K562 (cell line): ENCODE results near the gene CBFA2T2. TPM values are rescaled to one million over a fixed set of nuclear protein-coding genes. Genes with fewer than 3 reads are reported as not detected.

ENCODE experiments used
- CCNT2 ChIP-seq: IDR thresholded peaks from 2 replicates; pipeline ENCODE4 v1.6.1; 2011; ENCODE audit warnings: borderline replicate concordance, low read depth, mild to moderate bottlenecking, moderate library complexity, mixed read lengths, low read length; ENCODE audit not compliant: insufficient read length; ENCODE audit errors: extremely low read depth
- CREB1 ChIP-seq, 2 experiments: sonication (generic) in 1 of 2; formaldehyde crosslinking in 1 of 2; IDR thresholded peaks; 2 replicates each; pipeline versions ENCODE4 v1.6.1 to v1.8.0; 2012 to 2022; ENCODE audit warnings: inconsistent platforms in 1 of 2, mild to moderate bottlenecking in 1 of 2, missing genetic modification reagents in 1 of 2, moderate library complexity in 1 of 2
- CTBP1 ChIP-seq: fragments of 450-650 bp; IDR thresholded peaks from 2 replicates; pipeline ENCODE4 v1.6.1; 2016; ENCODE audit warnings: borderline replicate concordance
- GATA2 ChIP-seq: sonication (generic); formaldehyde crosslinking; IDR thresholded peaks from 2 replicates; pipeline ENCODE4 v1.4.0; 2020; ENCODE audit warnings: mild to moderate bottlenecking, missing genetic modification reagents
- HMBOX1 ChIP-seq: sonication (generic); IDR thresholded peaks from 2 replicates; pipeline ENCODE4 v1.6.1; 2016
- KLF6 ChIP-seq: fragments of 250-450 bp; sonication (Bioruptor Pico); IDR thresholded peaks from 2 replicates; pipeline ENCODE4 v1.4.0; 2020; ENCODE audit warnings: mild to moderate bottlenecking, moderate library complexity, borderline replicate concordance
- MTA2 ChIP-seq: fragments of 450-650 bp; IDR thresholded peaks from 2 replicates; pipeline ENCODE4 v1.6.1; 2016; ENCODE audit warnings: low read depth
- NEUROD1 ChIP-seq: fragments of 150-350 bp; IDR thresholded peaks from 2 replicates; pipeline ENCODE4 v1.6.1; 2014; ENCODE audit warnings: borderline replicate concordance, low read length, low read depth; ENCODE audit not compliant: partially characterized antibody
- PPARD ChIP-seq: fragments of 250-450 bp; sonication (Bioruptor Pico); IDR thresholded peaks from 2 replicates; pipeline ENCODE4 v1.8.0; 2022; ENCODE audit warnings: inconsistent platforms, mild to moderate bottlenecking, moderate library complexity
- PREB ChIP-seq: sonication (generic); formaldehyde crosslinking; IDR thresholded peaks from 2 replicates; pipeline ENCODE4 v1.8.1; 2023; ENCODE audit warnings: mild to moderate bottlenecking, missing genetic modification reagents
- PTBP1 ChIP-seq: fragments of 200-400 bp; formaldehyde crosslinking; IDR thresholded peaks from 2 replicates; pipeline ENCODE4 v1.6.1; 2017; ENCODE audit warnings: low read depth, low read length
- SETDB1 ChIP-seq: IDR thresholded peaks from one replicate; pipeline ENCODE4 v1.6.1; 2012; ENCODE audit warnings: low read length, control low read depth, inconsistent platforms
- SREBF1 ChIP-seq: fragments of 150-350 bp; IDR thresholded peaks from 2 replicates; pipeline ENCODE4 v1.6.1; 2014; ENCODE audit warnings: antibody characterized with exemption, low read depth, low read length, borderline replicate concordance
- STAT5A ChIP-seq: IDR thresholded peaks from 2 replicates; pipeline ENCODE4 v1.6.1; 2012; ENCODE audit warnings: low read length, inconsistent platforms, borderline replicate concordance
- THRA ChIP-seq: fragments of 450-650 bp; IDR thresholded peaks from 2 replicates; pipeline ENCODE4 v1.6.1; 2017; ENCODE audit warnings: mild to moderate bottlenecking, moderate library complexity
- ZNF232 ChIP-seq: sonication (generic); formaldehyde crosslinking; IDR thresholded peaks from 2 replicates; pipeline ENCODE4 v1.8.0; 2022; ENCODE audit warnings: mild to moderate bottlenecking, missing genetic modification reagents
- ZNF395 ChIP-seq: fragments of 200-800 bp; sonication (Bioruptor generic); IDR thresholded peaks from 2 replicates; pipeline ENCODE4 v1.6.1; 2017; ENCODE audit warnings: missing genetic modification characterization, missing compliant biosample characterization
- ZNF518B ChIP-seq: fragments of 250-450 bp; sonication (Bioruptor Pico); IDR thresholded peaks from 2 replicates; pipeline ENCODE4 v1.5.0; 2021; ENCODE audit warnings: mild to moderate bottlenecking, moderate library complexity
- ZNF586 ChIP-seq: fragments of 450-650 bp; formaldehyde crosslinking; conservative IDR thresholded peaks from 2 replicates; pipeline ENCODE4 v1.4.0; 2020; ENCODE audit warnings: mild to moderate bottlenecking, moderate library complexity
- ZNF75A ChIP-seq: fragments of 450-650 bp; formaldehyde crosslinking; IDR thresholded peaks from 2 replicates; pipeline ENCODE4 v1.4.0; 2020; ENCODE audit warnings: mild to moderate bottlenecking
- ZNF830 ChIP-seq: fragments of 250-450 bp; sonication (Bioruptor Pico); IDR thresholded peaks from 2 replicates; pipeline ENCODE4 v1.5.0; 2021; ENCODE audit warnings: mild to moderate bottlenecking
- polyA plus RNA-seq, 8 experiments: library from polyadenylated mRNA; depleted of rRNA in 4 of 8; stranded (reverse) in 5 of 8; unstranded in 3 of 8; fragments of >200 nt; fragmentation: Nextera tagmentation in 2 of 8; fragmentation: Illumina TruSeq in 1 of 8; extraction: Ambion mirVana in 2 of 8; extraction: Trizol in 1 of 8; gene quantifications; 2 replicates each; pipeline versions ENCODE4 v1.2.1 to v1.2.3, GENCODE V29; 2011 to 2014; ENCODE audit warnings: inconsistent platforms in 1 of 8, missing spikeins in 1 of 8
- total RNA-seq, 7 experiments: library from RNA; depleted of rRNA in 6 of 7; stranded (reverse); fragments of >200 nt in 6 of 7; fragmentation: Illumina TruSeq in 2 of 7; extraction: Trizol in 2 of 7; gene quantifications; 2 replicates each; pipeline versions ENCODE4 v1.2.1 to v1.2.3, GENCODE V29; 2011 to 2021; ENCODE audit warnings: low replicate concordance in 1 of 7

Gene CBFA2T2
- total and polyA plus RNA-seq, 9 of the 15 experiments (the other 6 are each of a cell fraction or from before 2014, with no cell fraction given): 0.27 to 9.6 (median 5.8) TPM

- no peak for TF ChIP-seq THRA
- no peak for TF ChIP-seq HMBOX1
- TF ChIP-seq ZNF232 (CRISPR knock-in tag): no peak
- TF ChIP-seq CCNT2: peak; percentile 59
- TF ChIP-seq PPARD (CRISPR knock-in tag): no peak
- no peak for TF ChIP-seq PTBP1
- peak; percentile 72 for TF ChIP-seq GATA2 (CRISPR knock-in tag)
- no peak for TF ChIP-seq ZNF75A (CRISPR knock-in tag)
- peak; percentile 83 for TF ChIP-seq MTA2
- peak; percentile 77 for TF ChIP-seq CTBP1
- TF ChIP-seq STAT5A: peak; percentile 85
- TF ChIP-seq NEUROD1: peak; percentile 61
- TF ChIP-seq PREB (CRISPR knock-in tag): no peak
- no peak for TF ChIP-seq ZNF586 (CRISPR knock-in tag)
- no peak for TF ChIP-seq SREBF1
- no peak for TF ChIP-seq ZNF518B
- peak; percentile 65; the same call in 1 of the 2 replicates for TF ChIP-seq CREB1 (IDR thresholded peaks at IDR 0.05)
- no peak for TF ChIP-seq CREB1 (CRISPR knock-in tag; IDR thresholded peaks at IDR 0.05)
- peak; percentile 46; the same call in 1 of the 2 replicates for TF ChIP-seq ZNF395 (CRISPR knock-in tag)
- no peak for TF ChIP-seq KLF6 (CRISPR knock-in tag)
- TF ChIP-seq ZNF830 (CRISPR knock-in tag): no peak
- no peak for TF ChIP-seq SETDB1
Measured at GRCh38 chr20:33689973-33690372, 200.1 kb downstream of the CBFA2T2 start (continued).
